ENCODE measurements around the gene KRTAP17-1.

DNA sequence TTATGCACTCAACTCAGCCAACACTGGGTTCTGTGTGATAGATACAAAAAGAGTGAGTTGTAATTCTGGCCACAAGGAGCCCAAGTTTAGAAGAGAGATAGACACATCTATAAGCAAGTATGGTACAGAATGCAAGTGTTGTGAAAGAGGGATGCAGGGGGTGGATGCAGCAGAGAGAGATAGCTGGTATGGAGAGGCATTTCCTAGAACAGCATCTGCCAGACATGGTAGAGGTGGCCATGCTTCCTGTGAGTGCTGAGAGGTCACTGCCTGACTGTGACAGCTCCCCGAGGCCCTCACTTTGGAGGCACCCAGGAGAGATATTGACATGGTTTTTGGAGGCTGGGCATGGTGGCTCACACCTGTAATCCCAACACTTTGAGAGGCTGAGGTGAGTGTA, 4.4 kb downstream of the KRTAP17-1 start:
- TF ChIP-seq, protein P1, sequence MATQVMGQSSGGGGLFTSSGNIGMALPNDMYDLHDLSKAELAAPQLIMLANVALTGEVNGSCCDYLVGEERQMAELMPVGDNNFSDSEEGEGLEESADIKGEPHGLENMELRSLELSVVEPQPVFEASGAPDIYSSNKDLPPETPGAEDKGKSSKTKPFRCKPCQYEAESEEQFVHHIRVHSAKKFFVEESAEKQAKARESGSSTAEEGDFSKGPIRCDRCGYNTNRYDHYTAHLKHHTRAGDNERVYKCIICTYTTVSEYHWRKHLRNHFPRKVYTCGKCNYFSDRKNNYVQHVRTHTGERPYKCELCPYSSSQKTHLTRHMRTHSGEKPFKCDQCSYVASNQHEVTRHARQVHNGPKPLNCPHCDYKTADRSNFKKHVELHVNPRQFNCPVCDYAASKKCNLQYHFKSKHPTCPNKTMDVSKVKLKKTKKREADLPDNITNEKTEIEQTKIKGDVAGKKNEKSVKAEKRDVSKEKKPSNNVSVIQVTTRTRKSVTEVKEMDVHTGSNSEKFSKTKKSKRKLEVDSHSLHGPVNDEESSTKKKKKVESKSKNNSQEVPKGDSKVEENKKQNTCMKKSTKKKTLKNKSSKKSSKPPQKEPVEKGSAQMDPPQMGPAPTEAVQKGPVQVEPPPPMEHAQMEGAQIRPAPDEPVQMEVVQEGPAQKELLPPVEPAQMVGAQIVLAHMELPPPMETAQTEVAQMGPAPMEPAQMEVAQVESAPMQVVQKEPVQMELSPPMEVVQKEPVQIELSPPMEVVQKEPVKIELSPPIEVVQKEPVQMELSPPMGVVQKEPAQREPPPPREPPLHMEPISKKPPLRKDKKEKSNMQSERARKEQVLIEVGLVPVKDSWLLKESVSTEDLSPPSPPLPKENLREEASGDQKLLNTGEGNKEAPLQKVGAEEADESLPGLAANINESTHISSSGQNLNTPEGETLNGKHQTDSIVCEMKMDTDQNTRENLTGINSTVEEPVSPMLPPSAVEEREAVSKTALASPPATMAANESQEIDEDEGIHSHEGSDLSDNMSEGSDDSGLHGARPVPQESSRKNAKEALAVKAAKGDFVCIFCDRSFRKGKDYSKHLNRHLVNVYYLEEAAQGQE (IDR thresholded peaks at IDR 0.05; ENCODE audit: low read depth) = no peak
- TF ChIP-seq EP300 (IDR thresholded peaks at IDR 0.05; ENCODE audit: borderline replicate concordance) (no peak), RAD21 (IDR thresholded peaks at IDR 0.05; ENCODE audit: low read depth) (no peak), YY1 (IDR thresholded peaks at IDR 0.05; ENCODE audit: low read depth) (no peak), TEAD4 (IDR thresholded peaks at IDR 0.05) (no peak), CREB1 (IDR thresholded peaks at IDR 0.05; ENCODE audit: low read depth) (no peak), CEBPB (IDR thresholded peaks at IDR 0.05) (no peak), TAF1 (IDR thresholded peaks at IDR 0.05; ENCODE audit: low read depth) (no peak), TCF12 (IDR thresholded peaks at IDR 0.05; ENCODE audit: low read depth) (no peak), EGR1 (IDR thresholded peaks at IDR 0.05) (no peak), ZBTB7A (IDR thresholded peaks at IDR 0.05; ENCODE audit: low read depth) (no peak)
- TF ChIP-seq, protein P2, sequence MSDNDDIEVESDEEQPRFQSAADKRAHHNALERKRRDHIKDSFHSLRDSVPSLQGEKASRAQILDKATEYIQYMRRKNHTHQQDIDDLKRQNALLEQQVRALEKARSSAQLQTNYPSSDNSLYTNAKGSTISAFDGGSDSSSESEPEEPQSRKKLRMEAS (IDR thresholded peaks at IDR 0.05) = no peak
- TF ChIP-seq, protein P3, sequence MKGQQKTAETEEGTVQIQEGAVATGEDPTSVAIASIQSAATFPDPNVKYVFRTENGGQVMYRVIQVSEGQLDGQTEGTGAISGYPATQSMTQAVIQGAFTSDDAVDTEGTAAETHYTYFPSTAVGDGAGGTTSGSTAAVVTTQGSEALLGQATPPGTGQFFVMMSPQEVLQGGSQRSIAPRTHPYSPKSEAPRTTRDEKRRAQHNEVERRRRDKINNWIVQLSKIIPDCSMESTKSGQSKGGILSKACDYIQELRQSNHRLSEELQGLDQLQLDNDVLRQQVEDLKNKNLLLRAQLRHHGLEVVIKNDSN (IDR thresholded peaks at IDR 0.05) = no peak

Measured in Ishikawa (cell line).